Measurements from ENCODE around the gene FBXL3. TPM values are rescaled to one million over a fixed set of nuclear protein-coding genes. Genes with fewer than 3 reads are reported as not detected.
A peak's percentile ranks its signal among the peaks of the same experiment; 100 is the strongest.

FBXL3 gene
- total and polyA plus RNA-seq, 2 of the 13 experiments (the other 11 are each of a cell fraction or from before 2014, with no cell fraction given) = 11.5 to 18.5 TPM

GRCh38 chr13:77026255-77026860, 601 bp downstream of the FBXL3 start (continued):
- TF ChIP-seq ZUFSP (CRISPR knock-in tag; IDR thresholded peaks at IDR 0.05; ENCODE audit: borderline replicate concordance) (no peak), TFDP2 (CRISPR knock-in tag; IDR thresholded peaks at IDR 0.05) (peak; percentile 42; the same call in 1 of the 2 replicates), ATF1 (CRISPR knock-in tag; IDR thresholded peaks at IDR 0.05) (no peak), DMAP1 (CRISPR knock-in tag; IDR thresholded peaks at IDR 0.05) (no peak), ZNF615 (CRISPR knock-in tag; IDR thresholded peaks at IDR 0.05; ENCODE audit: borderline replicate concordance) (no peak), ZNF775 (CRISPR knock-in tag; IDR thresholded peaks at IDR 0.05; ENCODE audit: borderline replicate concordance) (no peak), SKI (IDR thresholded peaks at IDR 0.05; ENCODE audit: partially characterized antibody) (no peak), ZNF598 (CRISPR knock-in tag; IDR thresholded peaks at IDR 0.05; ENCODE audit: borderline replicate concordance) (no peak), ZNF570 (CRISPR knock-in tag; IDR thresholded peaks at IDR 0.05; ENCODE audit: borderline replicate concordance) (no peak), THYN1 (CRISPR knock-in tag; IDR thresholded peaks at IDR 0.05; ENCODE audit: borderline replicate concordance, low read depth) (no peak), ZNF292 (CRISPR knock-in tag; IDR thresholded peaks at IDR 0.05; ENCODE audit: borderline replicate concordance, low read depth) (no peak), EZH2 (conservative IDR thresholded peaks at IDR 0.05; ENCODE audit: low read depth, low read length) (no peak), LCORL (IDR thresholded peaks at IDR 0.05) (no peak), LCORL (CRISPR knock-in tag; IDR thresholded peaks at IDR 0.05) (0 out of 2 replicates have a peak, but pooled peaks have one; percentile 18), HDAC6 (IDR thresholded peaks at IDR 0.05; ENCODE audit: low read depth, low read length) (no peak), ZNF572 (CRISPR knock-in tag; IDR thresholded peaks at IDR 0.05) (no peak), GTF2F1 (IDR thresholded peaks at IDR 0.05; ENCODE audit: low read length) (no peak), ZNF207 (IDR thresholded peaks at IDR 0.05; ENCODE audit: borderline replicate concordance) (no peak), ZNF839 (CRISPR knock-in tag; IDR thresholded peaks at IDR 0.05; ENCODE audit: borderline replicate concordance) (no peak), ZHX2 (IDR thresholded peaks at IDR 0.05; ENCODE audit: low read depth) (no peak), ZHX2 (CRISPR knock-in tag; IDR thresholded peaks at IDR 0.05; ENCODE audit: borderline replicate concordance) (no peak)

Measured in HepG2 (cell line).